Caco-2 (cell line): ENCODE measurements around the gene LSM4. TPM values are rescaled to one million over a fixed set of nuclear protein-coding genes. Genes with fewer than 3 reads are reported as not detected.

Source experiments
- BruUV-seq: library from RNA; stranded (reverse); fragments of 400-500 nt; replicated peaks from 2 replicates; lab custom pipeline; 2021; lab: Mats Ljungman, UMichigan
- CTCF ChIA-PET: fragments of 300-600 bp; sonication (Branson Sonifier 250); formaldehyde crosslinking; loops from one replicate; lab custom pipeline; 2022; ENCODE audit warnings: antibody characterized with exemption; lab: Charles Lee
- POLR2A ChIA-PET: fragments of 300-600 bp; sonication (Branson Sonifier 250); formaldehyde crosslinking; loops from one replicate; lab custom pipeline; 2022; ENCODE audit warnings: antibody characterized with exemption; lab: Charles Lee
- DNase-seq, 2 experiments: peaks; one replicate each; pipeline versions ENCODE4 v3.0.0 to v3.0.0-alpha.2; 2020 to 2022
- H3K27me3 ChIP-seq: replicated peaks from 2 replicates; pipeline ENCODE4 v1.6.0; 2011; ENCODE audit warnings: low read length; ENCODE audit not compliant: control insufficient read depth, insufficient read depth
- H3K36me3 ChIP-seq: 2 replicates; pipeline ENCODE4 v1.5.1; 2011; ENCODE audit warnings: low read length; ENCODE audit not compliant: control insufficient read depth, insufficient read depth
- H3K4me1 ChIP-seq: fragments of 250-450 bp; sonication (Bioruptor Pico); 2 replicates; pipeline ENCODE4 v1.5.1; 2020; ENCODE audit warnings: mild to moderate bottlenecking
- H3K4me3 ChIP-seq: 2 replicates; pipeline ENCODE4 v1.5.1; 2011; ENCODE audit warnings: low read depth, mild to moderate bottlenecking, control low read depth, low read length
- H3K9me3 ChIP-seq: fragments of 250-450 bp; sonication (Bioruptor Pico); 2 replicates; pipeline ENCODE4 v1.5.1; 2020; ENCODE audit warnings: mild to moderate bottlenecking, moderate library complexity
- H3K27ac Mint-ChIP-seq: one replicate; pipeline ENCODE4 v1.8.0; 2022; ENCODE audit warnings: mixed read lengths; ENCODE audit not compliant: unreplicated experiment
- H3K27me3 Mint-ChIP-seq: one replicate; pipeline ENCODE4 v1.8.0; 2022; ENCODE audit warnings: mixed read lengths; ENCODE audit not compliant: insufficient read depth, unreplicated experiment
- H3K36me3 Mint-ChIP-seq: one replicate; pipeline ENCODE4 v1.8.0; 2022; ENCODE audit warnings: mild to moderate bottlenecking, mixed read lengths; ENCODE audit not compliant: insufficient read depth, unreplicated experiment
- H3K4me1 Mint-ChIP-seq: one replicate; pipeline ENCODE4 v1.8.0; 2022; ENCODE audit warnings: low read depth, mixed read lengths; ENCODE audit not compliant: unreplicated experiment
- H3K4me3 Mint-ChIP-seq: one replicate; pipeline ENCODE4 v1.8.0; 2022; ENCODE audit warnings: mild to moderate bottlenecking, moderate library complexity, mixed read lengths; ENCODE audit not compliant: unreplicated experiment
- H3K9me3 Mint-ChIP-seq: one replicate; pipeline ENCODE4 v1.8.0; 2022; ENCODE audit warnings: mixed read lengths; ENCODE audit not compliant: unreplicated experiment
- CTCF ChIP-seq, 2 experiments: fragments of 200-600 bp in 1 of 2; IDR thresholded peaks; 1 replicate in 1 of 2; 2 replicates in 1 of 2; pipeline versions ENCODE4 v1.5.1 to v1.8.0; 2011 to 2022; ENCODE audit warnings: antibody characterized with exemption in 1 of 2, control low read depth in 1 of 2, inconsistent platforms in 1 of 2, low read depth in 1 of 2, low read length in 1 of 2, mild to moderate bottlenecking in 1 of 2, moderate library complexity in 1 of 2; ENCODE audit not compliant: insufficient read depth in 1 of 2, severe bottlenecking in 1 of 2, unreplicated experiment in 1 of 2
- intact Hi-C: fragments of 100-400 bp; cut with micrococcal nuclease; formaldehyde crosslinking; loops from one replicate; pipeline ENCODE4 v1.10.0; 2022; ENCODE audit not compliant: unreplicated experiment
- total RNA-seq: library from RNA; stranded (reverse); gene quantifications from 2 replicates; pipeline ENCODE4 v1.2.3, GENCODE V29; 2022

Gene LSM4
- total RNA-seq, 1 experiment from 2014 or later, result 184 TPM

GRCh38 chr19:18363787-18364186, 40.9 kb upstream of the LSM4 start:
- peaks cover 7% of the 10 kb centered on the region for H3K4me1 Mint-ChIP-seq
- ChIA-PET CTCF (interaction anchor here (0.5 to 0.9 kb wide), 2 partner anchors 20 to 22 kb away, joined by 3 read pairs; partner anchors contain the start of gene GDF15), POLR2A (no interaction called here)
- no peaks in the 10 kb centered on the region for H3K9me3 Mint-ChIP-seq
- Histone ChIP-seq H3K4me3 (no peak overlapping the region), H3K36me3 (peaks cover 2% of the 10 kb centered on the region), H3K4me1 (peaks cover 19% of the 10 kb centered on the region), H3K27me3 (no peaks in the 10 kb centered on the region), H3K9me3 (no peaks in the 10 kb centered on the region)
- no peak for TF ChIP-seq CTCF (IDR thresholded peaks at IDR 0.05; ENCODE audit: insufficient read depth in 1 of 2, low read depth in 1 of 2, low read length in 1 of 2, severe bottlenecking in 1 of 2, unreplicated experiment in 1 of 2)
- H3K36me3 Mint-ChIP-seq, result peaks cover 27% of the 10 kb centered on the region
- BruUV-seq, result no TSS peak
- H3K27me3 Mint-ChIP-seq, result no peaks in the 10 kb centered on the region
- intact Hi-C loops, result no loop called here
- H3K27ac Mint-ChIP-seq, result no peak overlapping the region
- H3K4me3 Mint-ChIP-seq, result no peak overlapping the region
- no peak for DNase-seq

DNA sequence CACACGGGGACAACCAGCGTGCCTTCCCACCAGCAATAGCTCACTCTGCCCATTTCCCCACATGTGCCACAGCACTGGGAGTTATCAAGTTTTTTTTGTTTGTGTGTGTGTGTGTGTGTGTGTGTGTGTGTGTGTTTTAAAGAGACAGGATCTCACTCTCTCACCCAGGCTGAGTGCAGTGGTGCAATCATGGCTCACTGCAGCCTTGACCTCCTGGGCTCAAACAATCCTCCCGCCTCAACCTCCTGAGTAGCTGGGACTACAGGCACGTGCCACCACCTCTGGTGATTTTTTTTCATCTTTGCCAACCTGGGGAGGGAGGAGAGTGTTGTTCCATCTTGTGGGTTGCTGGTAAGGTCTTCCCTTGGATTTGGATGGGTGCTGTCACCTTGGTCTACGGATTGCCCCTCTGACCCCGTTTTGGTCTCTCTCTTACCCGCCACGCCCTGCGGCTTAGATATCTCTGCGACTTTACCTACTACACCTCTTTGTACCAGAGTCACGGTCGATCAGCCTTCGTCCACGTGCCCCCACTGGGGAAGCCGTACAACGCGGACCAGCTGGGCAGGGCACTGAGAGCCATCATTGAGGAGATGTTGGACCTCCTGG, 40.2 kb upstream of the LSM4 start:
- H3K27ac Mint-ChIP-seq, result no peak overlapping the region
- ChIA-PET POLR2A (no interaction called here), CTCF (interaction anchor here (0.9 kb wide), 1 partner anchor 23 kb away, joined by 3 read pairs; the partner anchor contains the start of gene GDF15)
- peaks cover 2% of the 10 kb centered on the region for H3K36me3 ChIP-seq
- H3K4me3 ChIP-seq, result no peak overlapping the region
- intact Hi-C loops, result no loop called here
- no peak for TF ChIP-seq CTCF (IDR thresholded peaks at IDR 0.05; ENCODE audit: insufficient read depth in 1 of 2, low read depth in 1 of 2, low read length in 1 of 2, severe bottlenecking in 1 of 2, unreplicated experiment in 1 of 2)
- DNase-seq, result no peak
- no TSS peak for BruUV-seq
- no peaks in the 10 kb centered on the region for H3K27me3 Mint-ChIP-seq
- peaks cover 15% of the 10 kb centered on the region for H3K4me1 ChIP-seq
- no peaks in the 10 kb centered on the region for H3K9me3 Mint-ChIP-seq
- peaks cover 7% of the 10 kb centered on the region for H3K4me1 Mint-ChIP-seq
- H3K4me3 Mint-ChIP-seq, result no peak overlapping the region
- H3K36me3 Mint-ChIP-seq, result peaks cover 34% of the 10 kb centered on the region
- no peaks in the 10 kb centered on the region for H3K27me3 ChIP-seq
- H3K9me3 ChIP-seq, result no peaks in the 10 kb centered on the region

- no peaks in the 10 kb centered on the region for H3K9me3 ChIP-seq
- Mint-ChIP-seq H3K27me3 (no peaks in the 10 kb centered on the region), H3K4me3 (no peak overlapping the region), H3K9me3 (no peaks in the 10 kb centered on the region), H3K36me3 (peaks cover 46% of the 10 kb centered on the region), H3K4me1 (peaks cover 7% of the 10 kb centered on the region), H3K27ac (no peak overlapping the region)
- ChIA-PET CTCF (no interaction called here), POLR2A (no interaction called here)
- no TSS peak for BruUV-seq
- no peaks in the 10 kb centered on the region for H3K27me3 ChIP-seq
- no peak for DNase-seq
- peaks cover 15% of the 10 kb centered on the region for H3K4me1 ChIP-seq
- intact Hi-C loops, result no loop called here
- no peak for TF ChIP-seq CTCF (IDR thresholded peaks at IDR 0.05; ENCODE audit: insufficient read depth in 1 of 2, low read depth in 1 of 2, low read length in 1 of 2, severe bottlenecking in 1 of 2, unreplicated experiment in 1 of 2)
- peaks cover 5% of the 10 kb centered on the region for H3K36me3 ChIP-seq
- no peak overlapping the region for H3K4me3 ChIP-seq
Measured at GRCh38 chr19:18361646-18362045, 38.8 kb upstream of the LSM4 start.
